Measurements from ENCODE around the gene DENND1B.

DENND1B gene

GRCh38 chr1:197467881-197468280, 307.4 kb downstream of the DENND1B start:
- H3K27ac ChIP-seq (ENCODE audit: low read depth, low read length) = no peak overlapping the region
- H3K9me3 ChIP-seq (ENCODE audit: control insufficient read depth, insufficient read depth, low read length) = no peaks in the 10 kb centered on the region
- peaks cover 48% of the 10 kb centered on the region for H3K4me1 ChIP-seq (ENCODE audit: control insufficient read depth, insufficient read depth, low read length)

GRCh38 chr1:197466813-197467212, 308.5 kb downstream of the DENND1B start:
- Histone ChIP-seq H3K4me3 (ENCODE audit: low read depth, low read length) (no peak overlapping the region), H3K36me3 (ENCODE audit: control insufficient read depth, insufficient read depth, low read length) (no peaks in the 10 kb centered on the region), H3K9me3 (ENCODE audit: control insufficient read depth, insufficient read depth, low read length) (no peaks in the 10 kb centered on the region), H3K27me3 (ENCODE audit: control insufficient read depth, insufficient read depth, low read length) (no peaks in the 10 kb centered on the region), H3K9ac (ENCODE audit: low read depth, low read length) (no peak overlapping the region), H3K4me1 (ENCODE audit: control insufficient read depth, insufficient read depth, low read length) (peaks cover 48% of the 10 kb centered on the region), H3K27ac (ENCODE audit: low read depth, low read length) (no peak overlapping the region)

More at GRCh38 chr1:197467881-197468280, 307.4 kb downstream of the DENND1B start:
- Histone ChIP-seq H3K36me3 (ENCODE audit: control insufficient read depth, insufficient read depth, low read length) (no peaks in the 10 kb centered on the region), H3K4me3 (ENCODE audit: low read depth, low read length) (no peak overlapping the region), H3K27me3 (ENCODE audit: control insufficient read depth, insufficient read depth, low read length) (no peaks in the 10 kb centered on the region), H3K9ac (ENCODE audit: low read depth, low read length) (no peak overlapping the region)

GRCh38 chr1:197465528-197466327, 309.6 kb downstream of the DENND1B start:
- Histone ChIP-seq H3K9ac (ENCODE audit: low read depth, low read length) (no peak overlapping the region), H3K27me3 (ENCODE audit: control insufficient read depth, insufficient read depth, low read length) (no peaks in the 10 kb centered on the region), H3K4me3 (ENCODE audit: low read depth, low read length) (no peak overlapping the region), H3K27ac (ENCODE audit: low read depth, low read length) (no peak overlapping the region), H3K36me3 (ENCODE audit: control insufficient read depth, insufficient read depth, low read length) (no peaks in the 10 kb centered on the region), H3K9me3 (ENCODE audit: control insufficient read depth, insufficient read depth, low read length) (no peaks in the 10 kb centered on the region), H3K4me1 (ENCODE audit: control insufficient read depth, insufficient read depth, low read length) (peaks cover 42% of the 10 kb centered on the region)

GRCh38 chr1:197464044-197464443, 311.2 kb downstream of the DENND1B start:
- H3K9me3 ChIP-seq (ENCODE audit: control insufficient read depth, insufficient read depth, low read length) = no peaks in the 10 kb centered on the region
- H3K4me3 ChIP-seq (ENCODE audit: low read depth, low read length) = no peak overlapping the region
- H3K9ac ChIP-seq (ENCODE audit: low read depth, low read length) = no peak overlapping the region
- H3K27me3 ChIP-seq (ENCODE audit: control insufficient read depth, insufficient read depth, low read length) = no peaks in the 10 kb centered on the region
- H3K36me3 ChIP-seq (ENCODE audit: control insufficient read depth, insufficient read depth, low read length) = no peaks in the 10 kb centered on the region
- H3K27ac ChIP-seq (ENCODE audit: low read depth, low read length) = no peak overlapping the region
- peaks cover 27% of the 10 kb centered on the region for H3K4me1 ChIP-seq (ENCODE audit: control insufficient read depth, insufficient read depth, low read length)

- Histone ChIP-seq H3K9me3 (ENCODE audit: control insufficient read depth, insufficient read depth, low read length) (no peaks in the 10 kb centered on the region), H3K4me1 (ENCODE audit: control insufficient read depth, insufficient read depth, low read length) (peaks cover 21% of the 10 kb centered on the region), H3K36me3 (ENCODE audit: control insufficient read depth, insufficient read depth, low read length) (no peaks in the 10 kb centered on the region), H3K27me3 (ENCODE audit: control insufficient read depth, insufficient read depth, low read length) (no peaks in the 10 kb centered on the region), H3K9ac (ENCODE audit: low read depth, low read length) (no peak overlapping the region), H3K4me3 (ENCODE audit: low read depth, low read length) (no peak overlapping the region), H3K27ac (ENCODE audit: low read depth, low read length) (no peak overlapping the region)
These were observed 312.1 kb downstream of the DENND1B start for GRCh38 chr1:197463142-197463541.

GRCh38 chr1:197462539-197462938, 312.7 kb downstream of the DENND1B start:
- Histone ChIP-seq H3K36me3 (ENCODE audit: control insufficient read depth, insufficient read depth, low read length) (no peaks in the 10 kb centered on the region), H3K27ac (ENCODE audit: low read depth, low read length) (no peak overlapping the region), H3K9me3 (ENCODE audit: control insufficient read depth, insufficient read depth, low read length) (no peaks in the 10 kb centered on the region), H3K27me3 (ENCODE audit: control insufficient read depth, insufficient read depth, low read length) (no peaks in the 10 kb centered on the region), H3K4me1 (ENCODE audit: control insufficient read depth, insufficient read depth, low read length) (peaks cover 21% of the 10 kb centered on the region), H3K9ac (ENCODE audit: low read depth, low read length) (no peak overlapping the region), H3K4me3 (ENCODE audit: low read depth, low read length) (no peak overlapping the region)
